Mononuclear cell (primary cell): Measurements from ENCODE around the gene CCDC13. TPM values are rescaled to one million over a fixed set of nuclear protein-coding genes. Genes with fewer than 3 reads are reported as not detected.
"Not testable (repeated sequence)": the region's sequence is repeated elsewhere in the genome, so short reads cannot be mapped to it uniquely, and the experiment has no call there.

Experiments
- H3K27me3 ChIP-seq: 2 replicates; pipeline ENCODE4 v1.6.0; 2011; ENCODE audit warnings: low read length, control low read depth; ENCODE audit not compliant: insufficient read depth
- H3K4me1 ChIP-seq: 2 replicates; pipeline ENCODE4 v1.5.1; 2011; ENCODE audit warnings: mild to moderate bottlenecking, low read length, control low read depth; ENCODE audit not compliant: insufficient read depth
- H3K4me3 ChIP-seq: 2 replicates; pipeline ENCODE4 v1.5.1; 2011; ENCODE audit warnings: mild to moderate bottlenecking, low read length, moderate library complexity
- H3K9me3 ChIP-seq: 2 replicates; pipeline ENCODE4 v1.5.1; 2011; ENCODE audit warnings: low read depth, mild to moderate bottlenecking, control low read depth, low read length
- total RNA-seq: library from RNA; depleted of rRNA; stranded (reverse); fragments of >200 nt; gene quantifications from one replicate; pipeline ENCODE4 v1.2.3, GENCODE V29; 2012

CCDC13 gene
- total RNA-seq, result 0.94 TPM

GRCh38 chr3:42772670-42773408, at the start of gene CCDC13:
Gene CCDC13, minus strand, starts transcription at chr3:42773253. Its CDS starts 14,908 bp downstream, at chr3:42758345.
- Histone ChIP-seq H3K9me3 (no peaks in the 10 kb centered on the region), H3K4me1 (peaks cover 15% of the 10 kb centered on the region), H3K27me3 (no peaks in the 10 kb centered on the region), H3K4me3 (peak within 1 kb of the TSS; percentile 61)

GRCh38 chr3:42822828-42823227, 49.8 kb upstream of the CCDC13 start:
- Histone ChIP-seq H3K27me3 (no peaks in the 10 kb centered on the region), H3K9me3 (no peaks in the 10 kb centered on the region), H3K4me3 (no peak overlapping the region), H3K4me1 (no peaks in the 10 kb centered on the region)

- Histone ChIP-seq H3K4me1 (no peaks in the 10 kb centered on the region), H3K9me3 (no peaks in the 10 kb centered on the region), H3K27me3 (no peaks in the 10 kb centered on the region), H3K4me3 (no peak overlapping the region)
Measured at GRCh38 chr3:42820746-42821051, 47.6 kb upstream of the CCDC13 start.

- Histone ChIP-seq H3K9me3 (no peaks in the 10 kb centered on the region), H3K4me1 (no peaks in the 10 kb centered on the region)
Measured at GRCh38 chr3:42819351-42819965, 46.4 kb upstream of the CCDC13 start.

GRCh38 chr3:42815826-42816225, 42.8 kb upstream of the CCDC13 start:
- Histone ChIP-seq H3K4me3 (no peak overlapping the region), H3K27me3 (no peaks in the 10 kb centered on the region), H3K9me3 (no peaks in the 10 kb centered on the region), H3K4me1 (no peaks in the 10 kb centered on the region)

More at GRCh38 chr3:42819351-42819965, 46.4 kb upstream of the CCDC13 start:
- H3K27me3 ChIP-seq, result no peaks in the 10 kb centered on the region
- no peak overlapping the region for H3K4me3 ChIP-seq

GRCh38 chr3:42814914-42815507, 42.0 kb upstream of the CCDC13 start:
- Histone ChIP-seq H3K4me1 (no peaks in the 10 kb centered on the region), H3K4me3 (no peak overlapping the region), H3K27me3 (no peaks in the 10 kb centered on the region), H3K9me3 (no peaks in the 10 kb centered on the region)

GRCh38 chr3:42814246-42814645, 41.2 kb upstream of the CCDC13 start:
- no peak overlapping the region for H3K4me3 ChIP-seq
- H3K4me1 ChIP-seq, result no peaks in the 10 kb centered on the region
- H3K9me3 ChIP-seq, result no peaks in the 10 kb centered on the region

GRCh38 chr3:42811118-42811883, 38.2 kb upstream of the CCDC13 start:
- not testable (repeated sequence) for H3K4me3 ChIP-seq, H3K9me3 ChIP-seq, H3K4me1 ChIP-seq, H3K27me3 ChIP-seq

More at GRCh38 chr3:42814246-42814645, 41.2 kb upstream of the CCDC13 start:
- H3K27me3 ChIP-seq, result no peaks in the 10 kb centered on the region

- H3K4me1 ChIP-seq, H3K27me3 ChIP-seq, H3K9me3 ChIP-seq, H3K4me3 ChIP-seq: not testable (repeated sequence)
Measured at GRCh38 chr3:42810706-42811105, 37.7 kb upstream of the CCDC13 start.

GRCh38 chr3:42809202-42809601, 36.1 kb upstream of the CCDC13 start, which contains the start of gene ACKR2:
Gene ACKR2, plus strand, starts transcription at chr3:42809445. Its CDS starts 55,058 bp downstream, at chr3:42864503.
- peaks cover 6% of the 10 kb centered on the region for H3K4me1 ChIP-seq
- H3K4me3 ChIP-seq, result no peak within 1 kb of the TSS
- H3K27me3 ChIP-seq, result peaks cover 3% of the 10 kb centered on the region
- H3K9me3 ChIP-seq, result no peaks in the 10 kb centered on the region

GRCh38 chr3:42807929-42808328, 34.9 kb upstream of the CCDC13 start:
- Histone ChIP-seq H3K27me3 (peaks cover 3% of the 10 kb centered on the region), H3K4me3 (no peak overlapping the region), H3K4me1 (peaks cover 16% of the 10 kb centered on the region), H3K9me3 (no peaks in the 10 kb centered on the region)

GRCh38 chr3:42805141-42805821, 32.2 kb upstream of the CCDC13 start:
- peak overlapping the region; percentile 91 for H3K4me3 ChIP-seq
- H3K9me3 ChIP-seq, result no peaks in the 10 kb centered on the region
- H3K4me1 ChIP-seq, result peaks cover 25% of the 10 kb centered on the region
- H3K27me3 ChIP-seq, result peaks cover 3% of the 10 kb centered on the region

GRCh38 chr3:42804831-42805132, 31.7 kb upstream of the CCDC13 start:
- no peaks in the 10 kb centered on the region for H3K9me3 ChIP-seq
- H3K4me3 ChIP-seq, result peak overlapping the region; percentile 91
- peaks cover 30% of the 10 kb centered on the region for H3K4me1 ChIP-seq
- H3K27me3 ChIP-seq, result peaks cover 3% of the 10 kb centered on the region

- H3K27me3 ChIP-seq, result peaks cover 3% of the 10 kb centered on the region
- peaks cover 30% of the 10 kb centered on the region for H3K4me1 ChIP-seq
- no peaks in the 10 kb centered on the region for H3K9me3 ChIP-seq
- peak within 1 kb of the TSS; percentile 91 for H3K4me3 ChIP-seq
Measured at GRCh38 chr3:42804106-42804830, 31.2 kb upstream of the CCDC13 start, which contains the start of gene HIGD1A. Gene HIGD1A, minus strand, starts transcription at chr3:42804490. Its CDS starts 10,237 bp downstream, at chr3:42794253.
